Activated CD4-positive, alpha-beta T cell treated with anti-CD3 and anti-CD28 coated beads, Interleukin-2, amount 50 U/mL, for 24 hours (primary cell): Measurements from ENCODE around the gene ARHGAP6.

Experiments
- DNase-seq, 2 donors: peaks; one replicate each; pipeline ENCODE4 v3.0.0-alpha.2; 2020; ENCODE audit warnings: low read depth in 1 of 2, low spot score in 1 of 2

Gene ARHGAP6

GRCh38 chrX:11311706-11312105 lies 354.0 kb downstream of the ARHGAP6 start:
- DNase-seq: no peak

GRCh38 chrX:11309220-11309619 lies 356.5 kb downstream of the ARHGAP6 start:
- no peak for DNase-seq

GRCh38 chrX:11305641-11306040 lies 360.1 kb downstream of the ARHGAP6 start:
- DNase-seq: no peak

- no peak for DNase-seq
Measured at GRCh38 chrX:11304829-11305228, 360.9 kb downstream of the ARHGAP6 start.

GRCh38 chrX:11298600-11298999 lies 367.1 kb downstream of the ARHGAP6 start:
- no peak for DNase-seq

GRCh38 chrX:11296051-11296450 lies 369.7 kb downstream of the ARHGAP6 start:
- no peak for DNase-seq

- no peak for DNase-seq
Measured at GRCh38 chrX:11293113-11293512, 372.6 kb downstream of the ARHGAP6 start, which contains the start of gene AMELX. Gene AMELX (plus strand): TSS chrX:11293413. CDS start chrX:11294789, 1,376 bp downstream.

- no peak for DNase-seq
Measured at GRCh38 chrX:11290416-11291102, 375.2 kb downstream of the ARHGAP6 start.

GRCh38 chrX:11287505-11287904 lies 378.2 kb downstream of the ARHGAP6 start:
- DNase-seq: no peak

- no peak for DNase-seq
Measured at GRCh38 chrX:11285651-11286050, 380.1 kb downstream of the ARHGAP6 start.

GRCh38 chrX:11282043-11282442 lies 383.7 kb downstream of the ARHGAP6 start:
- no peak for DNase-seq

GRCh38 chrX:11273544-11273943 lies 392.2 kb downstream of the ARHGAP6 start:
- no peak for DNase-seq

GRCh38 chrX:11272863-11273262 lies 392.9 kb downstream of the ARHGAP6 start:
- no peak for DNase-seq

GRCh38 chrX:11272290-11272689 lies 393.4 kb downstream of the ARHGAP6 start:
- no peak for DNase-seq

GRCh38 chrX:11269996-11270395 lies 395.7 kb downstream of the ARHGAP6 start:
- DNase-seq: no peak

GRCh38 chrX:11269006-11269405 lies 396.7 kb downstream of the ARHGAP6 start:
- no peak for DNase-seq

GRCh38 chrX:11267425-11267824 lies 398.3 kb downstream of the ARHGAP6 start:
- no peak for DNase-seq

- DNase-seq: no peak
Measured at GRCh38 chrX:11266573-11267003, 399.1 kb downstream of the ARHGAP6 start.

- DNase-seq: no peak
Measured at GRCh38 chrX:11265352-11265751, 400.4 kb downstream of the ARHGAP6 start.

- DNase-seq: no peak
Measured at GRCh38 chrX:11264925-11265324, 400.8 kb downstream of the ARHGAP6 start.

GRCh38 chrX:11261260-11261659 lies 404.5 kb downstream of the ARHGAP6 start:
- DNase-seq: no peak

- no peak for DNase-seq
Measured at GRCh38 chrX:11259437-11259836, 406.3 kb downstream of the ARHGAP6 start.

GRCh38 chrX:11257711-11258110 lies 408.0 kb downstream of the ARHGAP6 start:
- no peak for DNase-seq
